C4-2B (cell line): ENCODE measurements around the gene WWOX.

Source experiments
- CTCF ChIP-seq: fragments of 450-650 bp; conservative IDR thresholded peaks from 2 replicates; pipeline ENCODE4 v1.5.1; 2017; ENCODE audit warnings: mild to moderate bottlenecking
- ZFX ChIP-seq: fragments of 450-650 bp; IDR thresholded peaks from 2 replicates; pipeline ENCODE4 v1.6.1; 2017

DNA sequence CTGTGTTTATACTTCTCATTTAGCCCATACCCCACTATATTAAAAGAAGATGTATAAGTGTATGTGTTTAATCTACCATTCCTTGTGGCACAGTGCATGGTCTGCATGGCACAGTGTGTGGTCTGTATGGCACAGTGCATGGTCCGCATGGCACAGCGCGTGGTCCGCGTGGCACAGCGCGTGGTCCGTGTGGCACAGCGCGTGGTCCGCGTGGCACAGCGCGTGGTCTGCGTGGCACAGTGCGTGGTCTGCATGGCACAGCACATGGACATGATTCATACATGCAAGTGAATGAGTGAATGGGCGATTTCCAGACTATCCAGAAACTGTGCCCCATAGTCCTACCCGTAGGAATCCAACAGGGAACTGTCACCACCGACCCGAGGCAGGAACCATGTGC, 868.5 kb downstream of the WWOX start:
- TF ChIP-seq CTCF = no peak
- TF ChIP-seq ZFX = no peak
